GM21576 (cell line): ENCODE data around the gene RAB34.

Source experiments
- ATAC-seq: cut with Tn5 transposase; IDR thresholded peaks from one replicate; pipeline ENCODE4 v1.9.1; 2021; ENCODE audit warnings: mild to moderate bottlenecking, moderate library complexity; ENCODE audit not compliant: unreplicated experiment

RAB34 gene, protein sequence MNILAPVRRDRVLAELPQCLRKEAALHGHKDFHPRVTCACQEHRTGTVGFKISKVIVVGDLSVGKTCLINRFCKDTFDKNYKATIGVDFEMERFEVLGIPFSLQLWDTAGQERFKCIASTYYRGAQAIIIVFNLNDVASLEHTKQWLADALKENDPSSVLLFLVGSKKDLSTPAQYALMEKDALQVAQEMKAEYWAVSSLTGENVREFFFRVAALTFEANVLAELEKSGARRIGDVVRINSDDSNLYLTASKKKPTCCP

GRCh38 chr17:28717578-28718332 lies at the start of gene RAB34:
RAB34 (minus strand) TSS chr17:28717868; CDS start chr17:28717266, 602 bp downstream.
- no peak for ATAC-seq

DNA sequence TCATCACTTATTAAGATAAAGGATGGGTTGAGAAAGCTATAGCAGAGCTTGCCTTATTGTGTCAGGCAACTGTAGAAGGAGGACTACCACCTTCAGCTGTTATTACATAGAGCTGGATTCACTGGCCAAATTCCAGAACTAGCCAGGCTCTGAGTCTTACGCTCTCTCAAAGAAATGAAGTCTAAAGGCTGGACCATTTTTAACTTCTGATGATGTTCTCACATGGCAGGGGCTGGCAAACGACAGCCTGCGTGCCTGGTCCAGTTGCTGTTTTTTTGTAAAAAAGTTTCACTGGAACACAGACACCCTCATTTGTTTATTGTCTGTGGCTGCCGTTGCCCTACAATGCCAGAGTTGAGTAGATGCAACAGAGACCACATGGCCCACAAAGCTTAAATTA lies 47.4 kb upstream of the RAB34 start:
- no peak for ATAC-seq

DNA sequence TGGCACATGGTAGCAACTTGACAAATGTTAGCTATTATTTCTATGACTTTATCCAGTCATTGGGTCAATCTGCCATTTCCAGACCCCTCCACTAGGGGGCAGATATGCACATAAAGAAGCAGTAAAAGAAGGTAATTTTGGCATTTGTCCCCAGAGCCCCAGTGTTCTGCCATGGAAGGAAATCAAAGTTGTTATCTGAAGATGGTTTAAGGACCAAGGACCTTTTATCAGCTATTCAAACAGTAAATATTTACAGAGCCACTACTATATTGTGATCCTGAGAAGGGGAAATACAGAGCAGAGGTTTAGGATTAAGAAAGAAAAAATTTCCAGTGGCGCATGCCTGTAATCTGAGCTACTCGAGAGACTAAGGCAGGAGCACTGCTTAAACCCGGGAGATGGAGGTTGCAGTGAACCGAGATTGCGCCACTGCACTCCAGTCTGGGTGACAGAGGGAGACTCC lies 46.2 kb upstream of the RAB34 start:
- no peak for ATAC-seq

DNA sequence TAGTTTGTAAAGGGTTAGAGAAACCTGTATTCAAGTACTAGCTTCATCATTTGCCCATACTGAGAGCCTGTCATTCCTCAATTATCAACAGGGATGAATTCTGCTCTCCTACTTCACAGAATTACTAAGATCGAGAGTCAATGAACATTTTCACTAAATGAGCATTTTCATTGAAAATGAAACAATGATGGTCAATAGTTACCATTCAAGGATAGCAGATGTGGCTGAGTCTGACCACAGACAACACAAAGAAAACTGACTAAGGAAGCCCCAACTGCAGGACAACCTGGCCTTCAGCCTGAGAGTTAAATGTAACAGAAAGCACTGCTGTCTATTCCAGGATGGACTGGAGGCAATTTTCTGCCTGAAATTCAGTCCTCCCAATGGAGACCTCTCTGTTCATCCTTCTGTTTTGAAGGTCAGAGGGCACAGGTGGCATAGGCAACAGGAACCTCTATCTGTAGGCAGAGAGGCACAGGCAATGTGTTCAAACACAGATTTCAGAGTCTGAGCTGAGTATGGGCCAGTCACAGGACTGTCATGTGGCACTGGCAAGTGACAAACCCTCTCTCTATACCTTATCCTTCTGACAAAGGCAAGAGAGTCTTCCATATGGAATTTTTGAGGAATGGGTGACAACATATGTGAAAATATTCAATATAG lies 45.6 kb upstream of the RAB34 start:
- ATAC-seq = no peak

DNA sequence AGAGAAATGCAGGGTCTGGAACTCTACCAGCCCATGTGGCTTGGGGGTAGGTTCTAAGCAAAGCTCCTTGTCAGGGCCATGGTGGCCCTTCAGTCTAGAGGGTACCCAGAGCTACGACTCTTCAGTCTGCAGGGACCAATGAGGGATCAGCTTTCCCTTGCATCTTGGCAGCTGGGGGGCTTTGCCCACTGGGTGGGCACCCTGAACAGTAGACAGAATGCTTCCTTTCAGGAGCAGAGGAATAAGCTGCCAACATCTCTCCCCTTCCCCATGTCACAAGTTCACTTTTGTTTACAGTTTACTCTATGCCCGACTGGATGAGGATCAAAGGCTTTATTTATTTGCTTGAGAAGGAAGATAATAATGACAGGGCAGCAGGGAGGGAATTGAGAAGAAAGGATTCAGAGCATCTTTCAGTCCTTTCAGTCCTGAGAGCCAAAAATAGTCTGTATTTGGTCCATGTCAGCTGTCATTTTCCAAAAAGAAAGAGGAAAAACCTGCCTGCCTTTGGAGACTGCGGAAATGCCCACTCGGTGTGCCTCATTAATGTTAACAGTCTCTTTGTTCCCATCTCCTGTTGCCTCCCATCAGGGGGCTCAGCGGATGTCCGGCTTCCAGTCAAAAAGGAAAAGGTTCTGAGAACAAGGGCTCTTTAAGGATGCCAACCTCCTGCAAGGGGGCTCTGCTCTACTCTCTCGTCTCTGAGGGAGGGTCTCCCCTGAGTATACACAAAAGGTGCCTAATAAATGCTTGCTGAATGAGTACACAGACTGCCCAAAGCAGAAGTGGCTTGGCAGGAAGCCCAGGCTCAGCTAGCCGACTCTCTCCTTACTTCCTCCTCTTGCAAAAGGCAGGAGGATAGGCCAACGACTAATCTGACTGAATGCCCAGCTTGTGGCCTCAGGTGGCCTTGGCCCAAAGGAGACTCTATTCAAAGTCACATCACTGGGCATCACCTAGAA lies 43.2 kb upstream of the RAB34 start:
- no peak for ATAC-seq

GRCh38 chr17:28759256-28759865 lies 41.7 kb upstream of the RAB34 start:
- no peak for ATAC-seq

DNA sequence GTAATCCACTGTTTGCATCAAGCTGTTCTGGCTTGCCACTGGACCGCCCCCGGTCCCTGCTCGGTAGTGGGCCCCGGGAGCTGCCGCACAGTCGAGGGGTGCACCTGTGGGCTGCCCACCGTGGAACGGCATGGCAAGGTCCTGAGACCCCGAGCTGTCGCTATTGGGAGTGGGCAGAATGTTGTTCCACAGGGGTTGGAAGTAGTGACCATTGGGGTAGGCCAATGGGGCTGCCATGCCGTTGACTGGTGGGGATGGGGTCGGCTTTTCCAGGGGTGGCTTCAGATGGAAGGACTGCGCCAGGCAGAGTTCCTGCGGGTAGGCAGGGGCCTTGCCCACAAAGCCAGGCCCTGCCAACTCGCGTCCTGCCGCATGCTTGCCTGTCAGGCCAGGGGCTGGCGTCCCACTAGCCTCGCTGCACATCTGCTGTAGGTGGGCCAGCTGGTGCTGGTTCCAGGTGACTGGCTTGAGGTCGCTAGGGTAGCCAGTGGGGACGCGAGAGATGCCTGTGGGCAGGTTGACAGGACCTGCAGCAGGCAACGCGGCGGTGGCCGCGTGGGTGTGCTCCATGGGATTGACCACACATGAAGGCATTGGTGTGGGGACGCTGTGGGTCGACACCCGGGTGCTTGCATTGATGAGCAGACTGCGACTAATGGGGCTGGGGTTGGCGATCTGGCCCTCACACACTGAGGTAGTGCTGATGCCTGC lies 40.9 kb upstream of the RAB34 start:
- ATAC-seq = no peak

GRCh38 chr17:28756049-28756804 lies 38.6 kb upstream of the RAB34 start:
- no peak for ATAC-seq

DNA sequence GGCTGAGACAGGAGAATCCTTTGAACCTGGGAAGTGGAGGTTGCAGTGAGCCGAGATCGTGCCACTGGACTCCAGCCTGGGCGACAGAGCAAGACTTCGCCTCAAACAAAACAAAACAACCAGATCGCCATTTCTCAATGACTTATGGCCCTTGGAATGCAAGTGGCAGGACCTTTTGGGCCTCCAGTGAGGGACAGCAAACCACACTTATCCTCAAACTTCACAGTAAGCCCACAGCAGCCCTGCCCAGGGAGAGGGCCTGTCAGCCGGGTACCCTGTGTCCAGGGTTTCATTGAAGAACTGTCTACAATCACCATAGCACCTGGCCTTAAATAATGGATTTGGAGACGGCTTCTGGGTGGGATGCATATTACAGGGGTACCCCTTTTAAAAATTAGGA lies 37.8 kb upstream of the RAB34 start:
- ATAC-seq = no peak

DNA sequence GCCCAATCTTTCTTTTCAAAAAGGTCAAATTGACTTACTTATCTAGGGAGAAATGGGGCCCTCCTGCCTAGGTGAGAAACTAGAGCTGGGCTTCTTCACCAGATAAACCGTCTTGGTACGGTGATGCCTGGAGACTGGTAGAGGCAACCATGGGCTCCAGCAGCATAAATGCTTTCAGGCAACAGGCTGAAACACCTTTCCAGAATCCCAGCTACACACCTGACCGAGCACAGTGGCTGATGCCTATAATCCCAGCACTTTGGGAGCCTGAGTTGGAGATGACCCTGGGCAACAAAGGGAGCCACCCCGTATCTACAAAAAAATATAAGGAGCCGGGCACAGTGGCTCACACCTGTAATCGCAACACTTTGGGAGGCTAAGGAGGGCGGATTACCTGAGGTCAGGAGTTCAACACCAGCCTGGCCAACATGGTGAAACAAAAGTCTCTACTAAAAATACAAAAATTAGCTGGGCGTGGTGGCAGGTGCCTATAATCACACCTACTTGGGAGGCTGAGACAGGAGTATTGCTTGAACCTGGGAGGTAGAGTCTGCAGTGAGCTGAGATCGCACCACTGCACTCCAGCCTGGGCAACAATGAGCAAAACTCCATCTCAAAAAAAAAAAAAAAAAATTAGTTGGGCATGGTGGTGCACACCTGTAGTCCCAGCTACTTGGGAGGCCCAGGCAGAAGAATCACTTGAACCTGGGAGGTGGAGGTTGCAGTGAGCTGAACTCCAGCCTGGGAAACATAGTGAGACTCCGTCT lies 34.1 kb upstream of the RAB34 start:
- ATAC-seq = no peak

DNA sequence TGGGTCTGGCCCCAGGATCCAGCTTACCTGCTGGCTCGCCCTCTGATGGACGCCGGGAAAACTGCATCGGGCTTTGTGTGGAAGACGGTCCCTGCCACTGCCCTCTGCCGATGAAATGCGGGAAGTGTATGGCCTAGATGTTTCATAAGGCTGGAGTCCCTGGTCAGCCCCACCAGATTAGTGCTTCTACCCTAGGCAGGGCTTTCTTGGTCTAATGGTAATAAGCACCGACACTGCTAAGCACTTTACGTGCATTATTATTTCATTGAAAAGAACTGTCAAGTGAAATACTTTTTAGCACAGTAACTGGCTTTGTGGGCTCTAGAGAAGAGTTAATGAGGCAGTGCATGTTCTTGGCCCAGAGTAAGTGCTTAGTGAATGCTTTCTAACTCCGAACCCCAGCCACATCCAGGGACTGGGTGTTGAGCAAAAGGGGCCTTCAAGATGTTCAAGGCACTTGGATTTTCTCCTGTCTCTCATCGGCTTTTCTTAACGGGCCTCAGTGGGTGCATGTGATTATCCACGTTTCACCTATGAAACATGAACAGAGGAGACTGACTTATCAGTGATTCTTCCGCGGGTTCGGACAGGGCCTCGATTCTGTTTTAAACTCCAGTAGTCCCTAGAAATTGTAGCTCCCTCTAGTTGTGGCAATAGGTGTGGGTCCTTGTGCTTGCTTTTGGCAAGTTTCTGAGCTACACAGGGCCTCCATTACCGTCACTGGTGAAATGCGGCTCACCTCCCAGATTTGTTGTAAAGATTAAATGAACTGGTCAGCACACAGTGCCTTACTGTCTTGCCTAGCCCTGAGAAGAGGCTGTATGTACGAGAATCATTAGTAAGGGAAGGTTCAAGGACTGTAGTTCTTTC lies 32.7 kb upstream of the RAB34 start:
- ATAC-seq = peak; percentile 64

DNA sequence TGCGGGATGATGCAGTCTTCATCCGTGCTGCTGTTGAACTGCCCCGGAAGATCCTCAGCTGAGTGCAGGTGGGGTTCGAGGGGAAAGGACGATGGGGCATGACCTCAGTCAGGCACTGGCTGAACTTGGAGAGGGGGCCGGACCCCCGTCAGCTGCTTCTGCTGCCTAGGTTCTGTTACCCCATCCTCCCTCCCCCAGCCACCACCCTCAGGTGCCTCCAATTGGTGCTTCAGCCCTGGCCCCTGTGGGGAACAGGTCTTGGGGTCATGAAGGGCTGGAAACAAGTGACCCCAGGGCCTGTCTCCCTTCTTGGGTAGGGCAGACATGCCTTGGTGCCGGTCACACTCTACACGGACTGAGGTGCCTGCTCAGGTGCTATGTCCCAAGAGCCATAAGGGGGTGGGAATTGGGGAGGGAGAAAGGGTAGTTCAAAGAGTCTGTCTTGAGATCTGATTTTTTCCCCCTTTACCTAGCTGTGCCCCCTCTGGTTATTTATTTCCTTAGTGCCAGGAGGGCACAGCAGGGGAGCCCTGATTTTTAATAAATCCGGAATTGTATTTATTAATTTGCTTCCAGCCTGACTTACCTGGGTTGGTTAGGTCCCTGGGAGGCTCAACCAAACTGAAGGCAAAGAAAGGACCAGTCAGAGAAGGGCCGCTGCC lies 32.0 kb upstream of the RAB34 start:
- no peak for ATAC-seq

DNA sequence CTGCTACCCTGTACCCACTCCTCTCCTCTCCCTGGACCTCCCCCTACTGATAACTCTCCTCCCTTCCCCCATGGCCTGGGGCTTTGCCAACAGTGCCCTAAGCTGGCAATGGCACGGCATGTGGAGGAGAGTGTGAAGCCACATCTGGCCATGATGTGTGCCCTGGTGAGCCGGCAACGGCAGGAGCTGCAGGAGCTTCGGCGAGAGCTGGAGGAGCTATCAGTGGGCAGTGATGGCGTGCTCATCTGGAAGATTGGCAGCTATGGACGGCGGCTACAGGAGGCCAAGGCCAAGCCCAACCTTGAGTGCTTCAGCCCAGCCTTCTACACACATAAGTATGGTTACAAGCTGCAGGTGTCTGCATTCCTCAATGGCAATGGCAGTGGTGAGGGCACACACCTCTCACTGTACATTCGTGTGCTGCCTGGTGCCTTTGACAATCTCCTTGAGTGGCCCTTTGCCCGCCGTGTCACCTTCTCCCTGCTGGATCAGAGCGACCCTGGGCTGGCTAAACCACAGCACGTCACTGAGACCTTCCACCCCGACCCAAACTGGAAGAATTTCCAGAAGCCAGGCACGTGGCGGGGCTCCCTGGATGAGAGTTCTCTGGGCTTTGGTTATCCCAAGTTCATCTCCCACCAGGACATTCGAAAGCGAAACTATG lies 31.3 kb upstream of the RAB34 start:
- no peak for ATAC-seq

DNA sequence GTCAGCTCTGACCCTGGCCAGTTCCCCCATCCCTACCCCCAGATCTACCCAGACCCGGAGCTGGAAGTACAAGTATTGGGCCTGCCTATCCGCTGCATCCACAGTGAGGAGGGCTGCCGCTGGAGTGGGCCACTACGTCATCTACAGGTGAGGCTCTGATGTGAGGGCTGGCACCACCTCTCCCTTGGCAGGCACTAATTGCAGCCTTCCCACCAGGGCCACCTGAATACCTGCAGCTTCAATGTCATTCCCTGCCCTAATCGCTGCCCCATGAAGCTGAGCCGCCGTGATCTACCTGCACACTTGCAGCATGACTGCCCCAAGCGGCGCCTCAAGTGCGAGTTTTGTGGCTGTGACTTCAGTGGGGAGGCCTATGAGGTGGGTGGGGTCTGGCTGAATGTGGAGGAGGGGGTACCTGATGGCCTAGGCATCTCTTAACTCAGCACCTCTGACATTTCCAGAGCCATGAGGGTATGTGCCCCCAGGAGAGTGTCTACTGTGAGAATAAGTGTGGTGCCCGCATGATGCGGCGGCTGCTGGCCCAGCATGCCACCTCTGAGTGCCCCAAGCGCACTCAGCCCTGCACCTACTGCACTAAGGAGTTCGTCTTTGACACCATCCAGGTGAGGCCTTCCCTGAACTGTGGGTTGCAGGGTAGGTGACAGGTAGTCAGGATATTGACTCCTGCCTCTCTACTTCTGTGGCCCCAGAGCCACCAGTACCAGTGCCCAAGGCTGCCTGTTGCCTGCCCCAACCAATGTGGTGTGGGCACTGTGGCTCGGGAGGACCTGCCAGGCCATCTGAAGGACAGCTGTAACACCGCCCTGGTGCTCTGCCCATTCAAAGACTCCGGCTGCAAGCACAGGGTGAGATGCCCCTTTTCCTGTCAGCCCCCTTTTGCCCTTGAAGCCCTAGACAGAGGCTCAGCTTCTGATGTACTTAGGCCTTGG lies 30.4 kb upstream of the RAB34 start:
- ATAC-seq = no peak

DNA sequence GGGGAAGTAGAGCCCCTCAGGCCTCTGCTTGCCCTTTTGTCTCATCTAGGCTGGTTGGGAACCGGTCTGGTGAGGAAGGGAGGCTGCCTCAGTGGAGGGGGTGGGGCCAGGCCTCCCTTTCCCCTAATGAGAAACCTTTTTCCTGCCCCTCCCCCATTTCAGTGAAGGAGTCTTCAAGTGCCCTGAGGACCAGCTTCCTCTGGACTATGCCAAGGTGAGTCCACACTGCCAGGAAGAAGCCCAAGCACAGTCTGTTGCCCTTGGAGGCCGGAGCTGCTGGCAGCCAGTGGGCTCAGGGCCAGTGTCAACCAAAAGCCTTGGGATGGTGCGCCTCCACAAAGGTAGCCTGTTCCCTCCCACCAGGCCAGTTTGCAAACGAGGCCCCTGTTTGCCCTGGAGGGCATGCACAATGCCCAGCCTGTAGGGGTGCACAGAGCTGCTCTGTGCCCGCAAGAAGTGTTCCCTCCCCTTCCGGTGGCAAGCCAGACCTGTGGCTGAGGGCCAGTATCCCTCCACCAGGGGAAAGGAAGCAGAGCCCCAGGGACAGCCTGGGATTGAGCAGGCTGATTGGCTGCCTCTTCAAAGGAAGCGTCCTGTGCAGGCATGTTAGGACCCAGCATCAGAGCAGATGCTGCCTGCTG lies 29.5 kb upstream of the RAB34 start:
- ATAC-seq = no peak
